IPS DF 6.9 (cell line): ENCODE data around the gene MVB12B.

Experiments
- DNase-seq: peaks from one replicate; pipeline ENCODE4 v3.0.0-alpha.2; 2013; ENCODE audit warnings: low read depth, low spot score
- H3K27ac ChIP-seq: one replicate; pipeline ENCODE4 v1.5.1; 2013; ENCODE audit warnings: low read length, control low read depth
- H3K27me3 ChIP-seq: 2 replicates; pipeline ENCODE4 v1.6.1; 2013; ENCODE audit warnings: mild to moderate bottlenecking, low read length; ENCODE audit not compliant: control insufficient read depth, insufficient read depth
- H3K36me3 ChIP-seq: 2 replicates; pipeline ENCODE4 v1.6.1; 2013; ENCODE audit warnings: low read length; ENCODE audit not compliant: control insufficient read depth, insufficient read depth
- H3K4me1 ChIP-seq: 2 replicates; pipeline ENCODE4 v1.6.1; 2013; ENCODE audit warnings: low read length; ENCODE audit not compliant: control insufficient read depth, insufficient read depth
- H3K4me3 ChIP-seq: 2 replicates; pipeline ENCODE4 v1.5.1; 2013; ENCODE audit warnings: mild to moderate bottlenecking, low read length
- H3K9me3 ChIP-seq: 2 replicates; pipeline ENCODE4 v1.6.1; 2013; ENCODE audit warnings: low read length, inconsistent platforms; ENCODE audit not compliant: control insufficient read depth, insufficient read depth
- WGBS: extraction: QIAGEN DNeasy Blood & Tissue Kit; methylation state at CpG from one replicate; pipeline ENCODE4 v1.1.7; 2013; ENCODE audit warnings: mixed read lengths, missing lambda C conversion rate; ENCODE audit not compliant: insufficient read length, insufficient coverage; 5-methylcytosine and 5-hydroxymethylcytosine counted together

MVB12B gene

DNA sequence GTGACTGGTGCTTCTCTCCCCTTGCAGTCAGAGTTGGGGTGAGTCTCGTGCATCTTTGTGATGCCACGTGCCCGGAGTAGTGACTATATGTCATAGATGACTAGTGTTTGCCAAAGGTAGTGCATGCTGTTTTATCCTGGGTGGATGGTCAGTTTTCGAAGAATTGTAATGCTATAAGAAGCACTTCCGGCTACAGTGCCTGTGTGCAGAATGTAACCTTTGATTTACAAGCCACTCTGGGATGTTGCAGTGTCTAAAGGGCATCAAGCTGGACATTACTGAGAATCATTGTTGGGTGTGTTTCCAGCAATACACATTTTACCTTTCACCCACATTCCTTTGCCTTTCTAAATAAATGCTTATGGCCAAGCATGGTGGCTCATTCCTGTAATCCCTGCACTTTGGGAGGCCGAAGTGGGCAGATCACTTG is 16.7 kb downstream of the MVB12B start:
- H3K4me1 ChIP-seq = peaks cover 1% of the 10 kb centered on the region; the same call in 1 of the 2 replicates
- H3K9me3 ChIP-seq = no peaks in the 10 kb centered on the region
- no peak overlapping the region for H3K27ac ChIP-seq
- H3K4me3 ChIP-seq = no peak overlapping the region
- no peaks in the 10 kb centered on the region for H3K36me3 ChIP-seq
- no peaks in the 10 kb centered on the region for H3K27me3 ChIP-seq
- no peak for DNase-seq
- WGBS = no CpG with 5 or more reads among the region's 6 CpGs

DNA sequence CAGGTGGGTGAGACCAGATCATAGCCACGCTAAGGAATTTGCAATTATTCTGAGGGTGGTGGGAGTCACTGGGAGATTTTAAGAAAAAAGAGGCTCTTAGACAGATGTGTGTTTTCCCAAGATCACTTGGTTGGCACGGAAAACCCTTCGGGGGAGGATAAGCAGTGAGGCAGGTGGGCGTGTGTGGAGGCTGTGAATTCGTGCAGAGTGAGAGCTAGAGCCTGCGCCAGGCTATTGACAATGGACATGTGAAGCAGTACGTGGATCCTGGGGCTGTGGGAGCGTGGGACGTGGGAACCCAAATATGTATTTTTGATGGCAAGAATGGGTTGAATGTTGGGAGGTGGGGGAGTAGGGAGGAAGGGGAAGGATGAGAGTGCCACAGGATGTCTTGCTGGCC is 19.4 kb downstream of the MVB12B start:
- no peak for DNase-seq
- Histone ChIP-seq H3K9me3 (no peaks in the 10 kb centered on the region), H3K4me3 (no peak overlapping the region), H3K27ac (no peak overlapping the region), H3K36me3 (no peaks in the 10 kb centered on the region), H3K27me3 (no peaks in the 10 kb centered on the region), H3K4me1 (peaks cover 1% of the 10 kb centered on the region; the same call in 1 of the 2 replicates)
- 100% methylated on average over 1 of the region's 9 CpGs for WGBS

DNA sequence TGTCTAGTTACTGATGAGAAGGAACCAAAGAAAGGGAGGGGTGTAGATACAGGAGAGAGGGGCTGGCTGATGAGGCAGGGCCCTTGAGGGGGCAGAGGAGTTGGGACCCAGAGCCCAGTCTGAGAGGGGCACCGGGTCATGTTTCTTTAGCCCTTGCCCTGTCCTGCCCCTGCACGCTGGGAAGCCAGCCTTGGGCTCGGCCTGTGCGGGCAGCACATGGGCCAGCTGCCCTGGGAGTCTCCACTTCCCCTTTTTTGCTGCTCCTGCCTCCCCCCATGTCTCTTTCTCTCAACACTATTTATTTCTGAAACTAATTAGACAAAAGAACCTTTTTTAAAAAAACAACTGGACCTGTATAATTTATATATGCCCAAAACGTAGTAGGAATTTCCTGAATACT is 20.5 kb downstream of the MVB12B start:
- Histone ChIP-seq H3K4me3 (no peak overlapping the region), H3K4me1 (peaks cover 1% of the 10 kb centered on the region; the same call in 1 of the 2 replicates), H3K27ac (no peak overlapping the region), H3K36me3 (no peaks in the 10 kb centered on the region), H3K9me3 (no peaks in the 10 kb centered on the region), H3K27me3 (no peaks in the 10 kb centered on the region)
- WGBS = no CpG with 5 or more reads among the region's 5 CpGs
- DNase-seq = no peak

DNA sequence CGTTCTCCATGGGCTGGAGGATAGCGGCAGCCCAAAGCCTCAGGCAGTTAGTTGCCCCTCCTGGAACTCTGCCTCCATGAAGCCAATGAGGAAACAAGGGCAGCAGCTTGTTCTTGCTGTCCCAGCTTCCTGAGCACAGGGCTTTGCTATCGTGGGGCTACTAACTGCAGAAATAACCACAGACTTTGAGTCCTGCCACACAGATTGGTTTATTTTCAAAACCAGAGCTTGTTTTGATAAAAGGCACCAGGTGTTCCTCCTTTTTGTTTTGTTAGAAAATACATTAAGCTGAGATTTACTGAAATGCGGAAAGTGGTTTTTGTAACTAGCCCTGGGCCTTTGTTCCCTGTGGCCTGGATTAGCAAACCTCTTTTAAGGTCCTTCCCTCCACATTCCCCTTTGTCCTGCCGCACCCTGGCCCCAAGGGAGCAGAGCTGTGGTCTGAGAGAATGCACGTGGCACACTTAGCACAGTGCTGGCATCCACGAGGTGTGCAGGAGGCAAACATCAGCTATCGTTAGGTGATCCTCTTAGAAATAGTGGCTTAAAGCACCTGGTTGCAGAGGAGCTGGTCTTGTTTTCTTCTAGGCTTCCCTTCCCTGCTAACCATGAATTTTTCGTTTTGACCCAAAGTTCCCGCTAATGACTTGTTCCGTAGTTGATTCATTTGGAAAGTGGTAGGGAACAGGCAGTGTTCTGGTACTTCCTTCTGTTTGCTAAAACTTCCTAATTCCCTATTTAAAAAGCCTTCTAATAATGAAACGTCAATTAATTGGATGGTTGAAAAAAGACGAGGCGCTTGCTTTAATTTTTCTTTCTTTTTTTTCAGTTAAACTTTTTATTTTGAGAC is 21.5 kb downstream of the MVB12B start:
- Histone ChIP-seq H3K27ac (no peak overlapping the region), H3K4me3 (no peak overlapping the region)
- DNase-seq = no peak

DNA sequence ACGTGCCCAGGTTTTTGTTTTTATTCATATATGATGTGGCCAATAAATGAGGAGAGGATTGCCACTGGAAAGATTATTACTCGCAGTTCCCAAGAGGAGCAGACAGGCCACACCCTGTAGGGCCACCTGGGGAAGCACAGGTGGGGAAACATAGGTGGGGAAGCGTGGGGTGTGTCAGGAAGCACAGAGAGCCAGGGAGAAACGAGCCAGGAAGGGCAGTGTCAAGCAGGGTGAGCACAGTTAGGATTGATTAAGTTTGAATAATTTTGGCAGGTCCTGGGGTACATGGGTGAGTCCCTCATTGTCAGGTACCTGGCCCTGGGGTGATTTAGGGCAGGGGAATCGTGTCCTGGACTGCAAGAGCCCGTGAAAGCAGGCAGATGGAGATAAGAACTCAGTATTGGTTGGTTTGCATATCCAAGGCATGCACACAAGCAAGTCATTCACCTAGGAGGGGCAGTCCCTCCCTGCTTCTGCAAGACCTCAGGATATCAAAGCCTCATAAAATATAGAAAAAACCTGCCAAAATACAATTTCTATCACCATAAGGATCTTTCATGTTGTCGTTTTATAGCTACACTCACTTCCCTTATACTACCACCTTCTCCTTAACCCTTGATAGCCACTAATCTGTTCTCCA is 22.4 kb downstream of the MVB12B start:
- Histone ChIP-seq H3K36me3 (no peaks in the 10 kb centered on the region), H3K4me3 (no peak overlapping the region), H3K9me3 (no peaks in the 10 kb centered on the region), H3K27ac (no peak overlapping the region), H3K27me3 (no peaks in the 10 kb centered on the region), H3K4me1 (peaks cover 1% of the 10 kb centered on the region; the same call in 1 of the 2 replicates)
- no peak for DNase-seq
- WGBS = no CpG with 5 or more reads among the region's 7 CpGs

More for the DNA sequence above, 21.5 kb downstream of the MVB12B start:
- no peaks in the 10 kb centered on the region for H3K36me3 ChIP-seq
- no peaks in the 10 kb centered on the region for H3K27me3 ChIP-seq
- H3K4me1 ChIP-seq = peaks cover 1% of the 10 kb centered on the region; the same call in 1 of the 2 replicates
- WGBS = no CpG with 5 or more reads among the region's 14 CpGs
- H3K9me3 ChIP-seq = no peaks in the 10 kb centered on the region

DNA sequence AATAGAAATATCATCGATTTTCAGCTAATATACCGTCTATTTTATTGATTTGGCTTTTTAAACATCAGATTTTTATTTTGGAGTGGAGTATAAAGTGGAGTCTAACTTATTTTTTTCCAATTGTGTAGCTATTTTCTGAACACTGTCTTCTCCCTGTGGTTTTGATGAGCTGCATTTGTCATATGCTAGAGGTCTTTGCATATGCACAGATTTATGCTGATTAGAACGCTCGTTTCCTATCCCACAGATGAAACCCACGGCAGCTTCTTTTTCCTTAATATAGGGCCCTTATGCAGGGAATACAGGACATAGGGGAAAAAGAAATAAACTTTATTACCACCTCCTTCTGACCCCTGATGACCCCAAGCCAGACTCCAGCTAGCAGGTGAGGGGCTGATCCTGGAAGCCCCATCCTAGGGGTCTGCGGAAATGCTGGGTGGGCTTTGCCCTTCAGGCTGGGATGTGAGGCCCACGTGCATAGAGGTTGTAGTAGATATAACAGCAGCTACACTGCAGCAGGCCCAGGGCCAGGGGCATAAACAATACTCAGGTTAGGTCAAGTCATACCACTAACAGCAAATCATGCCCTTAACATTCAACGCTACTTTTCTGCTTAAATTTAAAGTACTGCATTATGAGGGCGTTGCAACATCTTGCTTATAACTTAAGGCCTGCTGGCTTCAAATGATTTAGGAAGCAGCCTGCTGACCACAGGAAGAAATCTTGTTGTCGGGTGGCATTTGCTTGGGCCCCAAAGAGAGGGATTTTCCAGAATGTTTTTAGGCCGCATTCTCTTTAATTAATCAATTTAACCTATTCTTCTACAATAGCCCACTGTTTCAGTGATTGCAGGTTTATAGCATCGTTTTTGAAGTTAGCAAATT is 28.5 kb downstream of the MVB12B start:
- WGBS = no CpG with 5 or more reads among the region's 12 CpGs
- Histone ChIP-seq H3K27ac (no peak overlapping the region), H3K9me3 (no peaks in the 10 kb centered on the region)

DNA sequence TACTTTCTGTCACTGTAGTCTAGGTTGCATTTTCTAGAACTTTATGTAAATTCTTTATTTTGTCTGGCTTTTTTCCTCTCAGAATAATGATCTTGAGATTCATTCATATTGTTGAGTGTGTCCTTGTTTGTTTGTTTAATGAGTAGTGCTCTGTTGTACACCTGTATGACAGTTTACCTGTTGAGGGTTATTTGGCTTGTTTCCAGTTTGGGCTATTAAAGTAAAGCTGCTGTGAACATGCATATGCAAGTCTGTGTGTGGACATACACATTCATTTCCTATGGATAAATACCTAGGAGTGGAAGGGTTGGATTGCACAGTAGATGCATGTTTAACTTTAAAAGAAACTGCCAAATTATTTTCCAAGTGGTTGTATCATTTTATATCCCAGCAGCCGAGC is 30.4 kb downstream of the MVB12B start:
- H3K36me3 ChIP-seq = no peaks in the 10 kb centered on the region
- no CpG with 5 or more reads among the region's 1 CpG for WGBS
- no peaks in the 10 kb centered on the region for H3K27me3 ChIP-seq
- H3K9me3 ChIP-seq = no peaks in the 10 kb centered on the region
- H3K4me1 ChIP-seq = no peaks in the 10 kb centered on the region
- no peak overlapping the region for H3K4me3 ChIP-seq
- no peak overlapping the region for H3K27ac ChIP-seq
- DNase-seq = no peak

More for the DNA sequence above, 28.5 kb downstream of the MVB12B start:
- Histone ChIP-seq H3K36me3 (no peaks in the 10 kb centered on the region), H3K27me3 (no peaks in the 10 kb centered on the region), H3K4me3 (no peak overlapping the region), H3K4me1 (no peaks in the 10 kb centered on the region)
- no peak for DNase-seq

DNA sequence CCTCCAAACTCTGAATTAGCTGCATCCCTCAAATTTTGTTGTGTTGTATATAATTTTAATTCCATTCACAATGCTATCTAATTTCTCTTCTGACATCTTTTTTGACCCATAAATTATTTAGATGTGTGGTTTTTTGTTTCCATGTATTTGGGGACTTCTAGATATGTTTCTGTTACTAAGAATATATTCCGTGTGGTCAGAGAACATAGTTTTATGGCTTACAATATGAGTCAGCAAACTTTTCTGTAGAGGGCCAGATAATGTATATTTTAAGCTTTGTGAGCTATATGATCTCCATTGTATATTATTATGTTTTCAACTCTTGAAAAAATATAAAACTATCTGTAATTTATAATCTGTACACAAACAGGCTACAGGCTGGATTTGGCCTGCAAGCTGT is 33.4 kb downstream of the MVB12B start:
- WGBS = no CpG with 5 or more reads among the region's 1 CpG
- Histone ChIP-seq H3K36me3 (no peaks in the 10 kb centered on the region), H3K9me3 (no peaks in the 10 kb centered on the region), H3K27ac (no peak overlapping the region), H3K4me1 (no peaks in the 10 kb centered on the region), H3K4me3 (no peak overlapping the region), H3K27me3 (no peaks in the 10 kb centered on the region)
- no peak for DNase-seq

DNA sequence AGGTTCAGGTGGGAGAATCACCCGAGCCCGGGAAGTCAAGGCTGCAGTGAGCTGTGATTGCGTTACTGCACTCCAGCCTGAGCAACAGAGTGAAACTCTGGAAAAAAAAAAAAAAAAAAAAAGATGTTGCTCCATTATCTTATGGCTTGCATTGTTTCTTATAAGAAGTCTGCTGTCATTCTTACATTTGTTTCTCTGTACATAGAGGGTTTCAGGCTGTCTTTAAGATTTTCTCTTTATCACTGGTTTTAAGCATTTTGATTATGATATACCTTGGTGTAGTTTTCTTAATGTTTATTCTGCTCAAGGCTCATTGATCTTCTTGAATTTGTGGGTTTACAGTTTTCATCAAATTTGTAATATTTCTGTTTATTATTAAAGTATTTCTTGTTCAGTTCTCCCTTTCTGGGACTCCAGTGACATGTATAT is 35.2 kb downstream of the MVB12B start:
- Histone ChIP-seq H3K27me3 (no peaks in the 10 kb centered on the region), H3K27ac (no peak overlapping the region), H3K9me3 (no peaks in the 10 kb centered on the region), H3K4me3 (no peak overlapping the region), H3K36me3 (no peaks in the 10 kb centered on the region), H3K4me1 (no peaks in the 10 kb centered on the region)
- no CpG with 5 or more reads among the region's 3 CpGs for WGBS
- DNase-seq = no peak

DNA sequence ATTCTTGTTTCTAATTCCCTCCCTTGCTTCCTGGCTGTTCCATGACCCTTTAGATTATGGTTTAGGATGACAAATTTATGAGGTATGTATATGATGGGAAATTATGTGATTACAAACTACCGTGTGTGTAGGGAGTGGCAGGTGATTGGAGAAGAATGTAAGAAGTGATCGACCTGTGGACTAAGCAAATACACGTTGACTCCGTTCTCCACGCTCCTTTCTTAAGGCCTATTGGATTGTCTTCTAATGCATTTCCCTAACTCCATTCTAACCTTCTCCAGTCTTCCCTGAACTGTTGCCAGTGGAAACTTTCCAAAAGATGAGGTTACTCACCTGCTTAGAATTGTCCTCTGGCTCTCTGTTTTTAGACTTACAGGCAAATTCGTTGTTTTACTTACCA is 36.6 kb downstream of the MVB12B start:
- Histone ChIP-seq H3K4me3 (no peak overlapping the region), H3K27ac (no peak overlapping the region), H3K9me3 (no peaks in the 10 kb centered on the region), H3K36me3 (no peaks in the 10 kb centered on the region), H3K4me1 (no peaks in the 10 kb centered on the region), H3K27me3 (no peaks in the 10 kb centered on the region)
- DNase-seq = no peak
- 94% methylated on average over 1 of the region's 6 CpGs for WGBS
